Caco-2 (cell line): ENCODE results near the gene CISD1. TPM values are rescaled to one million over a fixed set of nuclear protein-coding genes. Genes with fewer than 3 reads are reported as not detected.

Experiments
- Bru-seq: library from RNA; stranded (reverse); fragments of 400-500 nt; gene quantifications from one replicate; lab custom pipeline; 2021; lab: Mats Ljungman, UMichigan
- BruChase-seq, 2 experiments: library from RNA; stranded (reverse); fragments of 400-500 nt; gene quantifications; one replicate each; lab custom pipeline; 2021; lab: Mats Ljungman, UMichigan
- BruUV-seq: library from RNA; stranded (reverse); fragments of 400-500 nt; replicated peaks from 2 replicates; lab custom pipeline; 2021; lab: Mats Ljungman, UMichigan
- CTCF ChIA-PET: fragments of 300-600 bp; sonication (Branson Sonifier 250); formaldehyde crosslinking; loops from one replicate; lab custom pipeline; 2022; ENCODE audit warnings: antibody characterized with exemption; lab: Charles Lee
- POLR2A ChIA-PET: fragments of 300-600 bp; sonication (Branson Sonifier 250); formaldehyde crosslinking; loops from one replicate; lab custom pipeline; 2022; ENCODE audit warnings: antibody characterized with exemption; lab: Charles Lee
- DNase-seq, 2 experiments: peaks; one replicate each; pipeline versions ENCODE4 v3.0.0 to v3.0.0-alpha.2; 2020 to 2022
- H3K27me3 ChIP-seq: replicated peaks from 2 replicates; pipeline ENCODE4 v1.6.0; 2011; ENCODE audit warnings: low read length; ENCODE audit not compliant: control insufficient read depth, insufficient read depth
- H3K36me3 ChIP-seq: 2 replicates; pipeline ENCODE4 v1.5.1; 2011; ENCODE audit warnings: low read length; ENCODE audit not compliant: control insufficient read depth, insufficient read depth
- H3K4me1 ChIP-seq: fragments of 250-450 bp; sonication (Bioruptor Pico); 2 replicates; pipeline ENCODE4 v1.5.1; 2020; ENCODE audit warnings: mild to moderate bottlenecking
- H3K4me3 ChIP-seq: 2 replicates; pipeline ENCODE4 v1.5.1; 2011; ENCODE audit warnings: low read depth, mild to moderate bottlenecking, control low read depth, low read length
- H3K9me3 ChIP-seq: fragments of 250-450 bp; sonication (Bioruptor Pico); 2 replicates; pipeline ENCODE4 v1.5.1; 2020; ENCODE audit warnings: mild to moderate bottlenecking, moderate library complexity
- H3K27ac Mint-ChIP-seq: one replicate; pipeline ENCODE4 v1.8.0; 2022; ENCODE audit warnings: mixed read lengths; ENCODE audit not compliant: unreplicated experiment
- H3K27me3 Mint-ChIP-seq: one replicate; pipeline ENCODE4 v1.8.0; 2022; ENCODE audit warnings: mixed read lengths; ENCODE audit not compliant: insufficient read depth, unreplicated experiment
- H3K36me3 Mint-ChIP-seq: one replicate; pipeline ENCODE4 v1.8.0; 2022; ENCODE audit warnings: mild to moderate bottlenecking, mixed read lengths; ENCODE audit not compliant: insufficient read depth, unreplicated experiment
- H3K4me1 Mint-ChIP-seq: one replicate; pipeline ENCODE4 v1.8.0; 2022; ENCODE audit warnings: low read depth, mixed read lengths; ENCODE audit not compliant: unreplicated experiment
- H3K4me3 Mint-ChIP-seq: one replicate; pipeline ENCODE4 v1.8.0; 2022; ENCODE audit warnings: mild to moderate bottlenecking, moderate library complexity, mixed read lengths; ENCODE audit not compliant: unreplicated experiment
- H3K9me3 Mint-ChIP-seq: one replicate; pipeline ENCODE4 v1.8.0; 2022; ENCODE audit warnings: mixed read lengths; ENCODE audit not compliant: unreplicated experiment
- CTCF ChIP-seq, 2 experiments: fragments of 200-600 bp in 1 of 2; IDR thresholded peaks; 1 replicate in 1 of 2; 2 replicates in 1 of 2; pipeline versions ENCODE4 v1.5.1 to v1.8.0; 2011 to 2022; ENCODE audit warnings: antibody characterized with exemption in 1 of 2, control low read depth in 1 of 2, inconsistent platforms in 1 of 2, low read depth in 1 of 2, low read length in 1 of 2, mild to moderate bottlenecking in 1 of 2, moderate library complexity in 1 of 2; ENCODE audit not compliant: insufficient read depth in 1 of 2, severe bottlenecking in 1 of 2, unreplicated experiment in 1 of 2
- intact Hi-C: fragments of 100-400 bp; cut with micrococcal nuclease; formaldehyde crosslinking; loops from one replicate; pipeline ENCODE4 v1.10.0; 2022; ENCODE audit not compliant: unreplicated experiment
- long read RNA-seq: library from polyadenylated mRNA; stranded (forward); transcript quantifications from one replicate; pipeline ENCODE4 v2.0.0, GENCODE V29; 2022
- total RNA-seq: library from RNA; stranded (reverse); gene quantifications from 2 replicates; pipeline ENCODE4 v1.2.3, GENCODE V29; 2022

The CISD1 gene
- total RNA-seq (98.3 and 99.3 TPM in 2 replicates), Bru-seq, nascent RNA (percentile 97 among the genes with signal in this experiment), BruChase-seq, experiment 1, labeled RNA remaining after a 2-hour chase (percentile 91 among the genes with signal in this experiment), BruChase-seq, experiment 2, labeled RNA remaining after a 6-hour chase (percentile 92 among the genes with signal in this experiment)
- long read RNA-seq, transcript CISD1-201 (3 exons, 2,479 nt) = major isoform, 183 of 196 reads
- long read RNA-seq, partial matches to known transcripts = 6 of 196 reads
- long read RNA-seq, other reads (novel, unspliced or antisense) = 7 of 196 reads

GRCh38 chr10:58268946-58269781 lies at the start of gene CISD1:
TSS of gene CISD1 (plus strand) at chr10:58269162. CDS start at chr10:58269274, 112 bp downstream.
- no peaks in the 10 kb centered on the region for H3K27me3 Mint-ChIP-seq
- Histone ChIP-seq H3K36me3 (no peaks in the 10 kb centered on the region; the same call in 1 of the 2 replicates), H3K4me3 (peak within 1 kb of the TSS; percentile 100), H3K9me3 (no peaks in the 10 kb centered on the region), H3K4me1 (peaks cover 18% of the 10 kb centered on the region), H3K27me3 (no peaks in the 10 kb centered on the region)
- intact Hi-C loops = loop anchor here (1.0 kb wide), 9 partner anchors 8 to 199 kb away; partner anchors contain the start of gene TFAM
- H3K9me3 Mint-ChIP-seq = no peaks in the 10 kb centered on the region
- H3K36me3 Mint-ChIP-seq = peaks cover 37% of the 10 kb centered on the region
- peaks cover 8% of the 10 kb centered on the region for H3K4me1 Mint-ChIP-seq
- peak within 1 kb of the TSS; percentile 98 for H3K27ac Mint-ChIP-seq
- ChIA-PET POLR2A (interaction anchor here (0.6 to 1.8 kb wide), 8 partner anchors 9 to 116 kb away, joined by 3 to 7 read pairs (median 3); no protein-coding TSS in a partner anchor), CTCF (interaction anchor here (0.6 to 2.7 kb wide), 8 partner anchors 22 to 1638 kb away, joined by 3 to 21 read pairs (median 6); partner anchors contain the start of gene TFAM)
- peak within 1 kb of the TSS; percentile 96 for H3K4me3 Mint-ChIP-seq
- DNase-seq = peak; percentile 100
- BruUV-seq = no TSS peak
- no peak for TF ChIP-seq CTCF (IDR thresholded peaks at IDR 0.05; ENCODE audit: insufficient read depth in 1 of 2, low read depth in 1 of 2, low read length in 1 of 2, severe bottlenecking in 1 of 2, unreplicated experiment in 1 of 2)

GRCh38 chr10:58219875-58220274 lies 49.1 kb upstream of the CISD1 start:
- POLR2A ChIA-PET = no interaction called here
- intact Hi-C loops = no loop called here
- Histone ChIP-seq H3K27me3 (no peaks in the 10 kb centered on the region), H3K4me1 (peaks cover 18% of the 10 kb centered on the region), H3K4me3 (no peak overlapping the region), H3K36me3 (no peaks in the 10 kb centered on the region), H3K9me3 (no peaks in the 10 kb centered on the region)
- H3K4me3 Mint-ChIP-seq = no peak overlapping the region
- CTCF ChIA-PET = no interaction called here
- no peak for TF ChIP-seq CTCF (IDR thresholded peaks at IDR 0.05; ENCODE audit: insufficient read depth in 1 of 2, low read depth in 1 of 2, low read length in 1 of 2, severe bottlenecking in 1 of 2, unreplicated experiment in 1 of 2)
- H3K9me3 Mint-ChIP-seq = no peaks in the 10 kb centered on the region
- H3K4me1 Mint-ChIP-seq = peaks cover 19% of the 10 kb centered on the region
- no TSS peak for BruUV-seq
- DNase-seq = no peak
- no peaks in the 10 kb centered on the region for H3K36me3 Mint-ChIP-seq
- H3K27ac Mint-ChIP-seq = no peak overlapping the region
- H3K27me3 Mint-ChIP-seq = no peaks in the 10 kb centered on the region

GRCh38 chr10:58220769-58221451 lies 48.1 kb upstream of the CISD1 start:
- Mint-ChIP-seq H3K36me3 (no peaks in the 10 kb centered on the region), H3K27me3 (no peaks in the 10 kb centered on the region), H3K4me3 (no peak overlapping the region), H3K9me3 (no peaks in the 10 kb centered on the region), H3K4me1 (peaks cover 29% of the 10 kb centered on the region), H3K27ac (no peak overlapping the region)
- POLR2A ChIA-PET = no interaction called here
- no peaks in the 10 kb centered on the region for H3K9me3 ChIP-seq
- no peak for TF ChIP-seq CTCF (IDR thresholded peaks at IDR 0.05; ENCODE audit: insufficient read depth in 1 of 2, low read depth in 1 of 2, low read length in 1 of 2, severe bottlenecking in 1 of 2, unreplicated experiment in 1 of 2)
- no TSS peak for BruUV-seq
- no peak overlapping the region for H3K4me3 ChIP-seq
- intact Hi-C loops = no loop called here
- H3K4me1 ChIP-seq = peaks cover 29% of the 10 kb centered on the region
- CTCF ChIA-PET = no interaction called here
- H3K36me3 ChIP-seq = no peaks in the 10 kb centered on the region
- no peak for DNase-seq
- no peaks in the 10 kb centered on the region for H3K27me3 ChIP-seq
